ENCODE data around the gene FAM131A.

DNA sequence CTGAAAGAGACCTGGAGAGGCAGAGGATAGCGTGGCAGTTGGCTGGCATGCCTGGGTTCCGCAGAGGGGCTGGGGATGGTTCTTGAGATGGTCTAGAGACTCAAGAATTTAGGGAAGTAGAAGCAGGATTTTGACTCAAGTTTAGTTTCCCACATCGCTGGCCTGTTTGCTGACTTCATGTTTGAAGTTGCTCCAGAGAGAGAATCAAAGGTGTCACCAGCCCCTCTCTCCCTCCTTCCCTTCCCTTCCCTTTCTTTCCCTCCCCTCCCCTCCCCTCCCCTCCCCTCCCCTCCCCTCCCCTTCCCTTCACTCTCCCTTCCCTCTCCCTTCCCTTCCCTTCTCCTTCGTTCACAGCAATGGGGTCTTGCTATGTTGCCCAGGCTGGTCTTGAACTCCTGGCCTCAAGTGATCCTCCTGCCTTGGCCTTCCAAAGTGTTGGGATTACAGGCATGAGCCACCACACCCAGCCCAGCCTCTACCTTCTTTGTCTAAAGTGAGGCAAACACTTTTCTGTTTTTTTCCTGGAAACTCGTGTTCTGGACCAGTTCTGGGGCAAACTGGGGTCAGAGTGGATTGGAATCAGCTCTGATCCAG is 52.6 kb downstream of the FAM131A start:
- TF ChIP-seq TAF1 (IDR thresholded peaks at IDR 0.05; ENCODE audit: borderline replicate concordance, insufficient read depth, low read length) (no peak), FOXP2 (optimal IDR thresholded peaks at IDR 0.05; ENCODE audit: borderline replicate concordance, extremely low read depth, extremely low read length, insufficient read depth) (no peak), POLR2AphosphoS5 (IDR thresholded peaks at IDR 0.05; ENCODE audit: low read depth, low read length) (no peak)
- TF ChIP-seq, protein P1, sequence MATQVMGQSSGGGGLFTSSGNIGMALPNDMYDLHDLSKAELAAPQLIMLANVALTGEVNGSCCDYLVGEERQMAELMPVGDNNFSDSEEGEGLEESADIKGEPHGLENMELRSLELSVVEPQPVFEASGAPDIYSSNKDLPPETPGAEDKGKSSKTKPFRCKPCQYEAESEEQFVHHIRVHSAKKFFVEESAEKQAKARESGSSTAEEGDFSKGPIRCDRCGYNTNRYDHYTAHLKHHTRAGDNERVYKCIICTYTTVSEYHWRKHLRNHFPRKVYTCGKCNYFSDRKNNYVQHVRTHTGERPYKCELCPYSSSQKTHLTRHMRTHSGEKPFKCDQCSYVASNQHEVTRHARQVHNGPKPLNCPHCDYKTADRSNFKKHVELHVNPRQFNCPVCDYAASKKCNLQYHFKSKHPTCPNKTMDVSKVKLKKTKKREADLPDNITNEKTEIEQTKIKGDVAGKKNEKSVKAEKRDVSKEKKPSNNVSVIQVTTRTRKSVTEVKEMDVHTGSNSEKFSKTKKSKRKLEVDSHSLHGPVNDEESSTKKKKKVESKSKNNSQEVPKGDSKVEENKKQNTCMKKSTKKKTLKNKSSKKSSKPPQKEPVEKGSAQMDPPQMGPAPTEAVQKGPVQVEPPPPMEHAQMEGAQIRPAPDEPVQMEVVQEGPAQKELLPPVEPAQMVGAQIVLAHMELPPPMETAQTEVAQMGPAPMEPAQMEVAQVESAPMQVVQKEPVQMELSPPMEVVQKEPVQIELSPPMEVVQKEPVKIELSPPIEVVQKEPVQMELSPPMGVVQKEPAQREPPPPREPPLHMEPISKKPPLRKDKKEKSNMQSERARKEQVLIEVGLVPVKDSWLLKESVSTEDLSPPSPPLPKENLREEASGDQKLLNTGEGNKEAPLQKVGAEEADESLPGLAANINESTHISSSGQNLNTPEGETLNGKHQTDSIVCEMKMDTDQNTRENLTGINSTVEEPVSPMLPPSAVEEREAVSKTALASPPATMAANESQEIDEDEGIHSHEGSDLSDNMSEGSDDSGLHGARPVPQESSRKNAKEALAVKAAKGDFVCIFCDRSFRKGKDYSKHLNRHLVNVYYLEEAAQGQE (IDR thresholded peaks at IDR 0.05; ENCODE audit: insufficient read depth in 1 of 2, low read depth in 2 of 2, low read length in 2 of 2): no peak
